ENCODE data around the gene SMARCC1.

DNA sequence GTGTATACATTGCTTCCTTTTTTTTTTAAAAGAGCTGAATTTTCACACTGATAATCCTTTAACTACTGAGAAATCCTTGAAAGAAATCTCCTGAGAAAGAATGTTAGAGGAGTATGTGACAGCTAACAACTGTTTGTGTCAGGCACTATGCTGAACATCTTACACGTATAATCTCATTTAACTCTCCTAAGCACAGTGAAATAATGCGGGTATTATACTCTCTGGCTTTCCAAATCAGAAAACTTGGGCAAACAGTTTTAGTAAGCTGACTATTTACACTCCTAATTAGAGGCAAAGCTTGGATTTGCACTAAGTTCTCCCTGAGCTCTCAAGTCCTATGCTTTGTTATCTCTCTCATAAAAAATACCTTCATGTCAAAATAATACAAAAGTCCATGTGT, 69.3 kb downstream of the SMARCC1 start:
- TF ChIP-seq, protein P1, sequence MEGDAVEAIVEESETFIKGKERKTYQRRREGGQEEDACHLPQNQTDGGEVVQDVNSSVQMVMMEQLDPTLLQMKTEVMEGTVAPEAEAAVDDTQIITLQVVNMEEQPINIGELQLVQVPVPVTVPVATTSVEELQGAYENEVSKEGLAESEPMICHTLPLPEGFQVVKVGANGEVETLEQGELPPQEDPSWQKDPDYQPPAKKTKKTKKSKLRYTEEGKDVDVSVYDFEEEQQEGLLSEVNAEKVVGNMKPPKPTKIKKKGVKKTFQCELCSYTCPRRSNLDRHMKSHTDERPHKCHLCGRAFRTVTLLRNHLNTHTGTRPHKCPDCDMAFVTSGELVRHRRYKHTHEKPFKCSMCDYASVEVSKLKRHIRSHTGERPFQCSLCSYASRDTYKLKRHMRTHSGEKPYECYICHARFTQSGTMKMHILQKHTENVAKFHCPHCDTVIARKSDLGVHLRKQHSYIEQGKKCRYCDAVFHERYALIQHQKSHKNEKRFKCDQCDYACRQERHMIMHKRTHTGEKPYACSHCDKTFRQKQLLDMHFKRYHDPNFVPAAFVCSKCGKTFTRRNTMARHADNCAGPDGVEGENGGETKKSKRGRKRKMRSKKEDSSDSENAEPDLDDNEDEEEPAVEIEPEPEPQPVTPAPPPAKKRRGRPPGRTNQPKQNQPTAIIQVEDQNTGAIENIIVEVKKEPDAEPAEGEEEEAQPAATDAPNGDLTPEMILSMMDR (IDR thresholded peaks at IDR 0.05): no peak
- TF ChIP-seq POLR2A (IDR thresholded peaks at IDR 0.05): no peak

Measured in testis (tissue), 2 donors.